HG03439 (cell line): Measurements from ENCODE around the gene SLC24A1.

ENCODE experiments used
- ATAC-seq: cut with Tn5 transposase; IDR thresholded peaks from one replicate; pipeline ENCODE4 v1.9.1; 2021; ENCODE audit warnings: mild to moderate bottlenecking, moderate library complexity; ENCODE audit not compliant: unreplicated experiment

Gene SLC24A1

GRCh38 chr15:65621638-65622037 is at the start of gene SLC24A1:
TSS of gene SLC24A1 (plus strand) at chr15:65621938. CDS start at chr15:65624081, 2,143 bp downstream.
- no peak for ATAC-seq

GRCh38 chr15:65571971-65572370 is 49.8 kb upstream of the SLC24A1 start:
- ATAC-seq = no peak

GRCh38 chr15:65576664-65577063 is 45.1 kb upstream of the SLC24A1 start:
- no peak for ATAC-seq

- ATAC-seq = no peak
These were observed 44.4 kb upstream of the SLC24A1 start for GRCh38 chr15:65577129-65577996.

GRCh38 chr15:65578904-65579728 is 42.6 kb upstream of the SLC24A1 start:
- no peak for ATAC-seq

- ATAC-seq = no peak
These were observed 42.0 kb upstream of the SLC24A1 start for GRCh38 chr15:65579762-65580161.

- ATAC-seq = no peak
These were observed 41.5 kb upstream of the SLC24A1 start for GRCh38 chr15:65580287-65580686.

GRCh38 chr15:65583701-65584100 is 38.0 kb upstream of the SLC24A1 start:
- no peak for ATAC-seq

- no peak for ATAC-seq
These were observed 37.5 kb upstream of the SLC24A1 start for GRCh38 chr15:65584241-65584640.

GRCh38 chr15:65587094-65587493 is 34.6 kb upstream of the SLC24A1 start:
- ATAC-seq = no peak

- no peak for ATAC-seq
These were observed 25.8 kb upstream of the SLC24A1 start for GRCh38 chr15:65595960-65596359.

GRCh38 chr15:65598468-65598867 is 23.3 kb upstream of the SLC24A1 start:
- ATAC-seq = no peak

GRCh38 chr15:65599677-65600076 is 22.1 kb upstream of the SLC24A1 start:
- ATAC-seq = no peak

- ATAC-seq = no peak
These were observed 18.6 kb upstream of the SLC24A1 start for GRCh38 chr15:65603134-65603533.

GRCh38 chr15:65603559-65603958 is 18.2 kb upstream of the SLC24A1 start:
- no peak for ATAC-seq

GRCh38 chr15:65610871-65611718 is 10.6 kb upstream of the SLC24A1 start, which contains the start of gene INTS14:
TSS of gene INTS14 (minus strand) at chr15:65611131. CDS start at chr15:65607380, 3,751 bp downstream.
- peak; percentile 95 for ATAC-seq

GRCh38 chr15:65611888-65612615 is 9.7 kb upstream of the SLC24A1 start:
- no peak for ATAC-seq

- ATAC-seq = no peak
These were observed 9.2 kb upstream of the SLC24A1 start for GRCh38 chr15:65612616-65612946.

GRCh38 chr15:65612949-65613744 is 8.6 kb upstream of the SLC24A1 start:
- ATAC-seq = no peak
